ENCODE results near the gene OSBPL6.

- TF ChIP-seq, protein P1, sequence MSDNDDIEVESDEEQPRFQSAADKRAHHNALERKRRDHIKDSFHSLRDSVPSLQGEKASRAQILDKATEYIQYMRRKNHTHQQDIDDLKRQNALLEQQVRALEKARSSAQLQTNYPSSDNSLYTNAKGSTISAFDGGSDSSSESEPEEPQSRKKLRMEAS (IDR thresholded peaks at IDR 0.05; ENCODE audit: low read depth, low read length) = no peak
- TF ChIP-seq CTCF (IDR thresholded peaks at IDR 0.05; ENCODE audit: low read depth, low read length) (no peak), POLR2A (IDR thresholded peaks at IDR 0.05; ENCODE audit: extremely low read depth, insufficient read length) (no peak), MYC (IDR thresholded peaks at IDR 0.05; ENCODE audit: low read depth, low read length) (no peak)
Measured at GRCh38 chr2:178238750-178239149, 44.4 kb downstream of the OSBPL6 start.

Data from NB4 (cell line).